Loucy (cell line): ENCODE results near the gene NRDE2.

Experiments used
- H2AFZ ChIP-seq: fragments of 200-600 bp; sonication (generic); 2 replicates; pipeline ENCODE4 v1.6.0; 2016; ENCODE audit warnings: antibody characterized with exemption, mild to moderate bottlenecking, low read length, moderate library complexity
- H3F3A ChIP-seq: fragments of 200-600 bp; 2 replicates; pipeline ENCODE4 v1.6.0; 2016; ENCODE audit warnings: antibody characterized with exemption, low read depth, mild to moderate bottlenecking
- H3K27me3 ChIP-seq: fragments of 200-600 bp; sonication (generic); 2 replicates; pipeline ENCODE4 v1.6.1; 2014; ENCODE audit warnings: low read length, mild to moderate bottlenecking; ENCODE audit not compliant: insufficient read depth, poor library complexity, severe bottlenecking
- H3K36me3 ChIP-seq: fragments of 200-600 bp; sonication (generic); 2 replicates; pipeline ENCODE4 v1.6.1; 2016; ENCODE audit warnings: low read length; ENCODE audit not compliant: insufficient read depth
- H3K4me1 ChIP-seq: fragments of 200-600 bp; sonication (generic); 2 replicates; pipeline ENCODE4 v1.5.1; 2014; ENCODE audit warnings: low read length, mild to moderate bottlenecking; ENCODE audit not compliant: insufficient read depth, poor library complexity, severe bottlenecking
- H3K4me2 ChIP-seq: fragments of 200-600 bp; sonication (generic); 2 replicates; pipeline ENCODE4 v1.6.0; 2014; ENCODE audit warnings: antibody characterized with exemption, low read length, low read depth, mild to moderate bottlenecking; ENCODE audit not compliant: poor library complexity, severe bottlenecking
- H3K4me3 ChIP-seq: fragments of 200-600 bp; sonication (generic); 2 replicates; pipeline ENCODE4 v1.5.1; 2014; ENCODE audit warnings: low read length, mild to moderate bottlenecking, mixed read lengths; ENCODE audit not compliant: poor library complexity, severe bottlenecking
- H3K79me2 ChIP-seq: fragments of 200-600 bp; sonication (generic); 2 replicates; pipeline ENCODE4 v1.6.1; 2014; ENCODE audit warnings: low read length; ENCODE audit not compliant: insufficient read depth
- H3K9ac ChIP-seq: fragments of 200-600 bp; sonication (generic); 2 replicates; pipeline ENCODE4 v1.6.0; 2014; ENCODE audit warnings: mild to moderate bottlenecking, low read depth, low read length, moderate library complexity; ENCODE audit not compliant: poor library complexity, severe bottlenecking
- H3K9me2 ChIP-seq: fragments of 200-600 bp; sonication (generic); replicated peaks from 2 replicates; pipeline ENCODE4 v1.6.1; 2016; ENCODE audit warnings: low read depth, low read length, mixed read lengths
- H3K9me3 ChIP-seq: fragments of 200-600 bp; sonication (generic); 2 replicates; pipeline ENCODE4 v1.6.1; 2014; ENCODE audit warnings: mild to moderate bottlenecking, antibody characterized with exemption, low read length, low read depth; ENCODE audit not compliant: insufficient read depth
- H4K20me1 ChIP-seq: fragments of 200-600 bp; sonication (generic); 2 replicates; pipeline ENCODE4 v1.6.0; 2014; ENCODE audit warnings: antibody characterized with exemption, low read length, mild to moderate bottlenecking; ENCODE audit not compliant: insufficient read depth, poor library complexity, severe bottlenecking
- CTCF ChIP-seq: fragments of 200-600 bp; sonication (generic); conservative IDR thresholded peaks from 2 replicates; pipeline ENCODE4 v1.5.1; 2014; ENCODE audit warnings: mild to moderate bottlenecking, antibody characterized with exemption, low read length
- EZH2phosphoT487 ChIP-seq: fragments of 200-600 bp; IDR thresholded peaks from 2 replicates; pipeline ENCODE4 v1.6.1; 2018; ENCODE audit warnings: antibody characterized with exemption, mild to moderate bottlenecking, moderate library complexity, borderline replicate concordance

The NRDE2 gene

GRCh38 chr14:90330203-90331196 is 1.2 kb downstream of the NRDE2 start:
- Histone ChIP-seq H3F3A (no peaks in the 10 kb centered on the region; the same call in 1 of the 2 replicates), H3K4me1 (peaks cover 10% of the 10 kb centered on the region), H3K27me3 (peaks cover 18% of the 10 kb centered on the region), H3K9me2 (no peaks in the 10 kb centered on the region), H2AFZ (peak overlapping the region; percentile 98), H3K36me3 (no peaks in the 10 kb centered on the region), H3K79me2 (peaks cover 41% of the 10 kb centered on the region), H3K4me2 (peak overlapping the region; percentile 100), H4K20me1 (no peaks in the 10 kb centered on the region), H3K9ac (peak overlapping the region; percentile 93), H3K9me3 (no peaks in the 10 kb centered on the region), H3K4me3 (peak overlapping the region; percentile 86)
- no peak for TF ChIP-seq CTCF
- TF ChIP-seq EZH2phosphoT487: no peak

GRCh38 chr14:90321891-90322290 is 9.8 kb downstream of the NRDE2 start:
- Histone ChIP-seq H3K79me2 (peaks cover 48% of the 10 kb centered on the region), H3K9me3 (no peaks in the 10 kb centered on the region)

More at GRCh38 chr14:90321891-90322290, 9.8 kb downstream of the NRDE2 start:
- no peak overlapping the region for H2AFZ ChIP-seq
- peaks cover 10% of the 10 kb centered on the region for H3K4me1 ChIP-seq
- no peaks in the 10 kb centered on the region for H3K9me2 ChIP-seq
- H3K36me3 ChIP-seq: peaks cover 10% of the 10 kb centered on the region; the same call in 1 of the 2 replicates
- H3K4me2 ChIP-seq: no peak overlapping the region
- H3K27me3 ChIP-seq: no peaks in the 10 kb centered on the region
- H3K9ac ChIP-seq: no peak overlapping the region
- H3F3A ChIP-seq: no peaks in the 10 kb centered on the region
- H4K20me1 ChIP-seq: peaks cover 4% of the 10 kb centered on the region
- TF ChIP-seq CTCF (no peak), EZH2phosphoT487 (no peak)
- H3K4me3 ChIP-seq: no peak overlapping the region
